Transverse colon (tissue), 4 donors: Measurements from ENCODE around the gene CCDC73.

ENCODE experiments used
- EP300 ChIP-seq: sonication (generic); formaldehyde crosslinking; IDR thresholded peaks from one replicate; pipeline ENCODE4 v1.6.1; 2017; ENCODE audit warnings: antibody characterized with exemption, low read depth
- POLR2AphosphoS5 ChIP-seq, 3 donors: sonication (generic); formaldehyde crosslinking; IDR thresholded peaks; one replicate each; pipeline ENCODE4 v1.6.1; 2016; ENCODE audit warnings: antibody characterized with exemption in 3 of 3
- TF ChIP-seq, protein P1 (sequence below), 5 experiments: fragments of 200-600 bp in 3 of 5; fragments of 450-650 bp in 2 of 5; sonication (generic) in 3 of 5; IDR thresholded peaks; 1 replicate in 2 of 5; 2 replicates in 3 of 5; pipeline ENCODE4 v1.5.1; 2016 to 2017; ENCODE audit warnings: antibody characterized with exemption in 5 of 5, inconsistent platforms in 3 of 5, mild to moderate bottlenecking in 2 of 5, moderate library complexity in 1 of 5

DNA sequence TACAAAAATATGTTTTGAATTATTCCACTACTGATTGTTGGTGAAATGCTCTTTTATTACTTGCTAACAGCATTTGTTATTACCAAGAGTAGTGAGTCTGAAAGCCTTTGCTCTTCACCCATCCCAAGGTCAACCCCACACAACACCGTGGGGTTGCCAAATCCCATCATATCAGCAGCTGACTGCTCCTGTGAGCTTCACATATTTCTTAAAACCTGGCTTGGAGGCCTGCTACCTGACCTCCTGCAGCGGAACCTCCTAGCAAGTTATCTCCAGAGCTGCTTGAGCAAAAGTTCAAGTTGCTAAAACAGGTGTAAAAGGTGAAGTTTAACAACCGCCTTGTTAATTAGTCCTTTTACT, 230.9 kb downstream of the CCDC73 start:
- TF ChIP-seq POLR2AphosphoS5 (IDR thresholded peaks at IDR 0.05) = no peak
- TF ChIP-seq, protein P1, sequence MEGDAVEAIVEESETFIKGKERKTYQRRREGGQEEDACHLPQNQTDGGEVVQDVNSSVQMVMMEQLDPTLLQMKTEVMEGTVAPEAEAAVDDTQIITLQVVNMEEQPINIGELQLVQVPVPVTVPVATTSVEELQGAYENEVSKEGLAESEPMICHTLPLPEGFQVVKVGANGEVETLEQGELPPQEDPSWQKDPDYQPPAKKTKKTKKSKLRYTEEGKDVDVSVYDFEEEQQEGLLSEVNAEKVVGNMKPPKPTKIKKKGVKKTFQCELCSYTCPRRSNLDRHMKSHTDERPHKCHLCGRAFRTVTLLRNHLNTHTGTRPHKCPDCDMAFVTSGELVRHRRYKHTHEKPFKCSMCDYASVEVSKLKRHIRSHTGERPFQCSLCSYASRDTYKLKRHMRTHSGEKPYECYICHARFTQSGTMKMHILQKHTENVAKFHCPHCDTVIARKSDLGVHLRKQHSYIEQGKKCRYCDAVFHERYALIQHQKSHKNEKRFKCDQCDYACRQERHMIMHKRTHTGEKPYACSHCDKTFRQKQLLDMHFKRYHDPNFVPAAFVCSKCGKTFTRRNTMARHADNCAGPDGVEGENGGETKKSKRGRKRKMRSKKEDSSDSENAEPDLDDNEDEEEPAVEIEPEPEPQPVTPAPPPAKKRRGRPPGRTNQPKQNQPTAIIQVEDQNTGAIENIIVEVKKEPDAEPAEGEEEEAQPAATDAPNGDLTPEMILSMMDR (IDR thresholded peaks at IDR 0.05) = no peak
- TF ChIP-seq EP300 = no peak
